ENCODE measurements around the gene ROBO1.

DNA sequence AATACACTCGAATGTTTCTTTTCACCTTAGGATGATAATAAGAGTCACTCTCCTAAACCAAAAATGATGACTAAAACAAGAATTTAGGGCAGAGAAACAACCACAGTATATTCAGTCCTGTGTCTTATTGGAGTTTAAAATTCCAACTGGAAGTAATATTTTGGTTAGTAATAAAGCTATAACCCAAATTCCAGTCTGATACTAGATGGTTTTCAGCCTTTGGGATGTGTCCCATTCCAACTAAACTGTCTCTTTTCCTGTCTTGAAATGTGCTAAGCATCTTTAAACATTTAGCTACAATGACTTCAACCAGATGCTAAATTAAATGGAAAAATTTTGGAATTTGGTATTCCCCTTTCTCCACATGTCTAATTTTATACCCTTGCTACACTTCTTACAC is 510.0 kb downstream of the ROBO1 start:
- TF ChIP-seq, protein P1, sequence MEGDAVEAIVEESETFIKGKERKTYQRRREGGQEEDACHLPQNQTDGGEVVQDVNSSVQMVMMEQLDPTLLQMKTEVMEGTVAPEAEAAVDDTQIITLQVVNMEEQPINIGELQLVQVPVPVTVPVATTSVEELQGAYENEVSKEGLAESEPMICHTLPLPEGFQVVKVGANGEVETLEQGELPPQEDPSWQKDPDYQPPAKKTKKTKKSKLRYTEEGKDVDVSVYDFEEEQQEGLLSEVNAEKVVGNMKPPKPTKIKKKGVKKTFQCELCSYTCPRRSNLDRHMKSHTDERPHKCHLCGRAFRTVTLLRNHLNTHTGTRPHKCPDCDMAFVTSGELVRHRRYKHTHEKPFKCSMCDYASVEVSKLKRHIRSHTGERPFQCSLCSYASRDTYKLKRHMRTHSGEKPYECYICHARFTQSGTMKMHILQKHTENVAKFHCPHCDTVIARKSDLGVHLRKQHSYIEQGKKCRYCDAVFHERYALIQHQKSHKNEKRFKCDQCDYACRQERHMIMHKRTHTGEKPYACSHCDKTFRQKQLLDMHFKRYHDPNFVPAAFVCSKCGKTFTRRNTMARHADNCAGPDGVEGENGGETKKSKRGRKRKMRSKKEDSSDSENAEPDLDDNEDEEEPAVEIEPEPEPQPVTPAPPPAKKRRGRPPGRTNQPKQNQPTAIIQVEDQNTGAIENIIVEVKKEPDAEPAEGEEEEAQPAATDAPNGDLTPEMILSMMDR (IDR thresholded peaks at IDR 0.05; ENCODE audit: insufficient read depth, low read depth, low read length) = no peak
- no peak for TF ChIP-seq EZH2 (IDR thresholded peaks at IDR 0.05; ENCODE audit: insufficient read depth, low read length)
